Prostate gland (tissue), 2 donors: ENCODE measurements around the gene IGF1.

Experiments
- POLR2A ChIP-seq: fragments of 450-650 bp; IDR thresholded peaks from one replicate; pipeline ENCODE4 v1.6.1; 2016; ENCODE audit warnings: antibody characterized with exemption, mild to moderate bottlenecking
- TF ChIP-seq, protein P1 (sequence below), 4 experiments: fragments of 200-600 bp in 2 of 4; fragments of 450-650 bp in 2 of 4; sonication (generic) in 2 of 4; IDR thresholded peaks; 1 replicate in 3 of 4; 2 replicates in 1 of 4; pipeline ENCODE4 v1.5.1; 2016 to 2019; ENCODE audit warnings: antibody characterized with exemption in 4 of 4, mild to moderate bottlenecking in 2 of 4, moderate library complexity in 2 of 4

DNA sequence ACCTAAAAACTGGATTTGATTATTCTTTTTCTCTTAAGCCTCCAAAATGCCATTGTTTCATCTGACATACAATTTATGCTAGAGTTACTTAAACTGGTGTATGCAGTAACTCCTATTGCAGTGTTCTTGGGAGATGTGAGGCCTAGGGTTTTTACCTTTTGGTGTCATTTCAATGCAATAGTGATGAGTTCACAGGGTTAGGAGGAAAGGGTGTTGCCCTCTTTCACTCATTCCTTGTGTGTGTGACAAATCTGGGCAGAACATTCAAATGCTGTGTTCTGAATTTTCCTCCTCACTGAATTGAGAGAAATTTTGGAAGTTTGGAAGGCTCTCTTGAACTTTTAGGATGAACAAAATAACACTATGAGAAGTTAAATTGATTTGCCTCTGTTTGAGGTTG, 69.9 kb downstream of the IGF1 start:
- TF ChIP-seq, protein P1, sequence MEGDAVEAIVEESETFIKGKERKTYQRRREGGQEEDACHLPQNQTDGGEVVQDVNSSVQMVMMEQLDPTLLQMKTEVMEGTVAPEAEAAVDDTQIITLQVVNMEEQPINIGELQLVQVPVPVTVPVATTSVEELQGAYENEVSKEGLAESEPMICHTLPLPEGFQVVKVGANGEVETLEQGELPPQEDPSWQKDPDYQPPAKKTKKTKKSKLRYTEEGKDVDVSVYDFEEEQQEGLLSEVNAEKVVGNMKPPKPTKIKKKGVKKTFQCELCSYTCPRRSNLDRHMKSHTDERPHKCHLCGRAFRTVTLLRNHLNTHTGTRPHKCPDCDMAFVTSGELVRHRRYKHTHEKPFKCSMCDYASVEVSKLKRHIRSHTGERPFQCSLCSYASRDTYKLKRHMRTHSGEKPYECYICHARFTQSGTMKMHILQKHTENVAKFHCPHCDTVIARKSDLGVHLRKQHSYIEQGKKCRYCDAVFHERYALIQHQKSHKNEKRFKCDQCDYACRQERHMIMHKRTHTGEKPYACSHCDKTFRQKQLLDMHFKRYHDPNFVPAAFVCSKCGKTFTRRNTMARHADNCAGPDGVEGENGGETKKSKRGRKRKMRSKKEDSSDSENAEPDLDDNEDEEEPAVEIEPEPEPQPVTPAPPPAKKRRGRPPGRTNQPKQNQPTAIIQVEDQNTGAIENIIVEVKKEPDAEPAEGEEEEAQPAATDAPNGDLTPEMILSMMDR (IDR thresholded peaks at IDR 0.05) = no peak
- no peak for TF ChIP-seq POLR2A
